GM21367 (cell line): ENCODE data around the gene SLC25A3.

ENCODE experiments used
- ATAC-seq: cut with Tn5 transposase; IDR thresholded peaks from one replicate; pipeline ENCODE4 v1.9.1; 2021; ENCODE audit not compliant: unreplicated experiment

Gene SLC25A3

DNA sequence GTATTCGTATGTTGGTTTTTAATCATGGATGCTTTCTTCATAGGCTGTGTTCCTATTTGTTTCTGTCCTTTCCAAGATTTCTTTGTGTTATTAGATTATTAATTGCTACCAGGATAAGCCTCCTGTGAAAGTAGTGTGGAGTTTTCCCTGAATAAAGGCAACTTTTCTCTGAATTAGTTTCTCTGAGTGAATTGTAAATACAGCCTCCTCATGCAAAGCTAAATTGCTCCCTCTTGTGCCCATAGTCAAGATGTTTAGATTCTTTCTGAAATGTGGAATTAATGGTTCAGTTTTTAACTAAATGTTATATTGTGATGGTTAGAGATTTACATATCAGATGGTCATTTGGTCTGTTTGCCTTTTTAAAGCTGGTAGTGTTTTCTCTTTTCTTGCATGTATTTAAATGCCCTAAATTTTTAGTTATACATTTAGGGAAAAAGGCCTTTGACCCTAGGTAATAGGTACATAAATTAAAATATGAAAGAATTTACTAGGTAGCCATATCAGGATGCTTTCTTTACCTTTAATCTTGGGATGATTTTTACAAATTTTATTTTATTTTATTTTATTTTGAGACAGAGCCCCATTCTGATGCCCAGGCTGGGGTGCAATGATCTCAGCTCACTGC, 60.5 kb downstream of the SLC25A3 start:
- no peak for ATAC-seq
